PFSK-1 (cell line): ENCODE results near the gene VPS13D.

ENCODE experiments used
- POLR2AphosphoS5 ChIP-seq: IDR thresholded peaks from 2 replicates; pipeline ENCODE4 v1.6.1; 2012; ENCODE audit warnings: low read depth, mild to moderate bottlenecking, control low read depth, low read length, moderate library complexity
- SIN3A ChIP-seq: IDR thresholded peaks from 2 replicates; pipeline ENCODE4 v1.6.1; 2012; ENCODE audit warnings: mild to moderate bottlenecking, low read length, moderate library complexity, borderline replicate concordance; ENCODE audit not compliant: insufficient read depth

- TF ChIP-seq POLR2AphosphoS5 = no peak
- TF ChIP-seq SIN3A = no peak
These were observed 272.7 kb downstream of the VPS13D start for GRCh38 chr1:12502336-12503109.
